ENCODE results near the gene MCUB. TPM values are rescaled to one million over a fixed set of nuclear protein-coding genes. Genes with fewer than 3 reads are reported as not detected.
A peak's percentile ranks its signal among the peaks of the same experiment; 100 is the strongest.

Gene MCUB
- total and polyA plus RNA-seq, 9 of the 15 experiments (the other 6 are each of a cell fraction or from before 2014, with no cell fraction given), result 1.4 to 21.5 (median 5.4) TPM

GRCh38 chr4:109730619-109731545, 170.8 kb downstream of the MCUB start (continued):
- TF ChIP-seq PRDM10 (IDR thresholded peaks at IDR 0.05; ENCODE audit: partially characterized antibody) (peak; percentile 26), MEIS2 (IDR thresholded peaks at IDR 0.05; ENCODE audit: partially characterized antibody) (peak; percentile 63), SREBF2 (CRISPR knock-in tag; IDR thresholded peaks at IDR 0.05) (no peak), CREM (IDR thresholded peaks at IDR 0.05; ENCODE audit: low read depth) (peak; percentile 51), ARID4B (CRISPR knock-in tag; IDR thresholded peaks at IDR 0.05) (no peak), ATF7 (IDR thresholded peaks at IDR 0.05) (0 out of 2 replicates have a peak, but pooled peaks have one; percentile 17), CREB3L1 (IDR thresholded peaks at IDR 0.05; ENCODE audit: borderline replicate concordance, low read depth) (0 out of 2 replicates have a peak, but pooled peaks have one; percentile 4)
